GM20431 (cell line): ENCODE results near the gene SH3BP1.

ENCODE experiments used
- in situ Hi-C: fragments of 300-500 bp; cut with MseI, MboI; formaldehyde crosslinking; loops from one replicate; pipeline ENCODE4 v1.15.0; 2020; ENCODE audit warnings: low sequenced_read_pairs; ENCODE audit not compliant: unreplicated experiment

SH3BP1 gene

GRCh38 chr22:37696657-37697537 lies 57.4 kb downstream of the SH3BP1 start, which contains the start of gene TRIOBP:
TRIOBP (plus strand) TSS chr22:37697048; CDS start chr22:37701366, 4,318 bp downstream.
- in situ Hi-C loops = no loop called here

GRCh38 chr22:37697538-37697835 lies 58.0 kb downstream of the SH3BP1 start:
- in situ Hi-C loops = no loop called here

- in situ Hi-C loops = no loop called here
These were observed 61.8 kb downstream of the SH3BP1 start for GRCh38 chr22:37701141-37701786.

- in situ Hi-C loops = no loop called here
These were observed 64.4 kb downstream of the SH3BP1 start for GRCh38 chr22:37703906-37704305.

GRCh38 chr22:37704645-37705044 lies 65.2 kb downstream of the SH3BP1 start:
- in situ Hi-C loops = no loop called here

- in situ Hi-C loops = no loop called here
These were observed 65.7 kb downstream of the SH3BP1 start for GRCh38 chr22:37705205-37705604.
